Neuronal stem cell (in vitro differentiated cells): ENCODE results near the gene MAP3K3.

ENCODE experiments used
- DNase-seq: peaks from one replicate; pipeline ENCODE4 v3.0.0-alpha.2; 2013; ENCODE audit warnings: low spot score
- H2AFZ ChIP-seq: one replicate; pipeline ENCODE4 v1.6.1; 2013; ENCODE audit warnings: mild to moderate bottlenecking, low read length, inconsistent platforms
- H2AK5ac ChIP-seq: 2 replicates; pipeline ENCODE4 v1.6.1; 2013; ENCODE audit warnings: low read depth, mild to moderate bottlenecking, inconsistent platforms, low read length, moderate library complexity, mixed read lengths
- H2BK120ac ChIP-seq: 2 replicates; pipeline ENCODE4 v1.6.1; 2013; ENCODE audit warnings: low read depth, mild to moderate bottlenecking, inconsistent platforms, low read length, moderate library complexity, mixed read lengths
- H2BK12ac ChIP-seq: one replicate; pipeline ENCODE4 v1.6.1; 2013; ENCODE audit warnings: low read length, inconsistent platforms
- H2BK15ac ChIP-seq: 2 replicates; pipeline ENCODE4 v1.6.1; 2013; ENCODE audit warnings: mild to moderate bottlenecking, low read length, inconsistent platforms, mixed read lengths
- H2BK5ac ChIP-seq: one replicate; pipeline ENCODE4 v1.6.1; 2013; ENCODE audit warnings: inconsistent platforms, mild to moderate bottlenecking, low read length, moderate library complexity
- H3K14ac ChIP-seq: one replicate; pipeline ENCODE4 v1.6.1; 2013; ENCODE audit warnings: low read length, inconsistent platforms
- H3K18ac ChIP-seq: 2 replicates; pipeline ENCODE4 v1.6.1; 2013; ENCODE audit warnings: low read length, inconsistent platforms
- H3K23ac ChIP-seq: 2 replicates; pipeline ENCODE4 v1.6.1; 2013; ENCODE audit warnings: low read depth, mild to moderate bottlenecking, mixed read lengths, low read length, inconsistent platforms; ENCODE audit not compliant: poor library complexity
- H3K27ac ChIP-seq: replicated peaks from 3 replicates; pipeline ENCODE4 v1.5.1; 2013; ENCODE audit warnings: low read length, inconsistent platforms
- H3K27me3 ChIP-seq, 3 experiments: 2 replicates each; pipeline ENCODE4 v1.6.1; 2013; ENCODE audit warnings: low read length in 3 of 3, mild to moderate bottlenecking in 2 of 3, inconsistent platforms in 1 of 3, low read depth in 1 of 3, mixed read lengths in 1 of 3, moderate library complexity in 1 of 3; ENCODE audit not compliant: control insufficient read depth in 3 of 3, insufficient read depth in 3 of 3
- H3K36me3 ChIP-seq, 2 donors: replicated peaks in 1 of 2; 2 replicates each; pipeline ENCODE4 v1.6.1; 2013; ENCODE audit warnings: low read length in 2 of 2; ENCODE audit not compliant: control insufficient read depth in 2 of 2, insufficient read depth in 2 of 2
- H3K4ac ChIP-seq: 2 replicates; pipeline ENCODE4 v1.6.1; 2013; ENCODE audit warnings: inconsistent platforms, mild to moderate bottlenecking, low read length, moderate library complexity
- H3K4me1 ChIP-seq, 2 donors: 1 replicate in 1 of 2; 2 replicates in 1 of 2; pipeline ENCODE4 v1.6.1; 2013; ENCODE audit warnings: low read length in 2 of 2, low read depth in 1 of 2; ENCODE audit not compliant: control insufficient read depth in 2 of 2, insufficient read depth in 1 of 2
- H3K4me2 ChIP-seq: one replicate; pipeline ENCODE4 v1.6.1; 2013; ENCODE audit warnings: mild to moderate bottlenecking, low read length, inconsistent platforms; ENCODE audit not compliant: insufficient read depth, poor library complexity, severe bottlenecking
- H3K4me3 ChIP-seq, 2 donors: 2 replicates each; pipeline ENCODE4 v1.5.1; 2013; ENCODE audit warnings: low read length in 2 of 2, mild to moderate bottlenecking in 2 of 2, inconsistent platforms in 1 of 2, moderate library complexity in 1 of 2
- H3K79me1 ChIP-seq: one replicate; pipeline ENCODE4 v1.6.1; 2013; ENCODE audit warnings: low read depth, mild to moderate bottlenecking, inconsistent platforms, low read length, moderate library complexity
- H3K9ac ChIP-seq: one replicate; pipeline ENCODE4 v1.6.1; 2013; ENCODE audit warnings: mild to moderate bottlenecking, low read depth, low read length, inconsistent platforms; ENCODE audit not compliant: poor library complexity
- H3K9me3 ChIP-seq, 2 donors: replicated peaks in 1 of 2; 2 replicates each; pipeline versions ENCODE3 to v1.6.1; 2013; ENCODE audit warnings: low read length in 2 of 2, mild to moderate bottlenecking in 2 of 2, inconsistent platforms in 1 of 2, low read depth in 1 of 2, mixed read lengths in 1 of 2, moderate library complexity in 1 of 2; ENCODE audit not compliant: control insufficient read depth in 2 of 2, insufficient read depth in 1 of 2
- H4K8ac ChIP-seq: one replicate; pipeline ENCODE4 v1.6.1; 2013; ENCODE audit warnings: low read depth, mild to moderate bottlenecking, inconsistent platforms, low read length, moderate library complexity
- H4K91ac ChIP-seq: one replicate; pipeline ENCODE4 v1.6.1; 2013; ENCODE audit warnings: low read length, low read depth, mild to moderate bottlenecking, inconsistent platforms; ENCODE audit not compliant: poor library complexity
- WGBS, 2 donors: extraction: QIAGEN DNeasy Blood & Tissue Kit; methylation state at CpG; one replicate each; pipeline ENCODE4 v1.1.7; 2013; ENCODE audit warnings: missing lambda C conversion rate in 2 of 2, mixed read lengths in 1 of 2; ENCODE audit not compliant: insufficient read length in 2 of 2, insufficient replicate concordance in 1 of 2; ENCODE audit errors: extremely low coverage in 2 of 2; 5-methylcytosine and 5-hydroxymethylcytosine counted together

Gene MAP3K3

DNA sequence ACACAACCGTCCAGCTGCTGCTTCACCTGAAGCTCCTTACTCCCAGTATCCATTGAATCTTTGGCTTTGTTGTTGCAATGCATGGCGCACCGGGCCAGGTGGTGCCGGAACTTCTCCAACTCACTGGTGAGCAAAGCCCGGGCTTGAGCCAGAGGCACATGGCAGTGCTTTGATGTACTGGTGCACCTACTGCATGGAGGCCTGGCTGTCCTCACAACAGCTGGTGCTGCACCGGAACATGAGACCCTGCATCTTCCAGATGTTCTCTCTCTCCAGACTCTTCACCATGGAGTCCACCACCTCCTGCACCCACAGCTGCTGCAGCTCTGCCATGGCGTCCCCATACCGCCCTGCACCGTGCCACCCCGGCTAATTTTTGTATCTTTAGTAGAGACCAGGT, 11.4 kb upstream of the MAP3K3 start:
- no peak overlapping the region for H2BK120ac ChIP-seq
- no peak overlapping the region for H3K4ac ChIP-seq
- WGBS, 2 donors: no CpG with 5 or more reads among the region's 10 CpGs
- no peak overlapping the region for H2BK15ac ChIP-seq
- no peak overlapping the region for H3K4me3 ChIP-seq
- no peaks in the 10 kb centered on the region for H3K27me3 ChIP-seq
- no peak overlapping the region for H2AFZ ChIP-seq
- no peak overlapping the region for H2BK12ac ChIP-seq
- no peak overlapping the region for H2BK5ac ChIP-seq
- no peak overlapping the region for H3K4me2 ChIP-seq
- H3K23ac ChIP-seq: no peak overlapping the region
- no peak overlapping the region for H4K91ac ChIP-seq
- H4K8ac ChIP-seq: no peak overlapping the region
- H3K9ac ChIP-seq: no peak overlapping the region
- H3K4me1 ChIP-seq: no peaks in the 10 kb centered on the region
- H2AK5ac ChIP-seq: no peak overlapping the region
- no peak overlapping the region for H3K27ac ChIP-seq
- H3K18ac ChIP-seq: no peak overlapping the region
- H3K36me3 ChIP-seq: peaks cover 11 to 45% of the 10 kb centered on the region in 2 donors
- H3K79me1 ChIP-seq: no peaks in the 10 kb centered on the region
- no peak overlapping the region for H3K14ac ChIP-seq
- no peaks in the 10 kb centered on the region for H3K9me3 ChIP-seq
- DNase-seq: no peak

DNA sequence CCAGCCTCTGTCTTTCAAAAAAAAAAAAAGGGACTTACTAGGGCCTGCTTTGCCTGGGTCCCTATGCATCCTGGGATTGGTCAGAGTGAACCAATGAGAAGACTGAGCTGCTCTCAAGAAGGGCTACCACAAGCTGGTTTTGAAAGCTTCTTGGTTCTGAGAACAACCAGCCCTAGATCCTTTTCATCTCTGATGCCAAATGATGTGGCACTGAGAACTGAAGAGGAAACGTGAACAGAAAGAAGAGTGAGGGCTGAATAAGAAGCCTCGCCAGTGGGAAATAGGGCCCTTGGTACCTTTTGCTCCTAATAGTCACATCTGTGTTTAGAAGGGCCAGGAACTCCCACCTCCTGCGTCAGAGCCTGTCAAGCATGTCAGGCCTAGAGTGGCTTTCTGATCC, 10.9 kb upstream of the MAP3K3 start:
- Histone ChIP-seq H2BK120ac (no peak overlapping the region), H3K4me2 (no peak overlapping the region), H3K4me3 (no peak overlapping the region), H2BK5ac (no peak overlapping the region), H3K18ac (no peak overlapping the region), H3K9ac (no peak overlapping the region), H3K27ac (no peak overlapping the region), H4K91ac (no peak overlapping the region), H4K8ac (no peak overlapping the region), H3K79me1 (no peaks in the 10 kb centered on the region), H3K23ac (no peak overlapping the region), H3K27me3 (no peaks in the 10 kb centered on the region), H2AK5ac (no peak overlapping the region), H3K14ac (no peak overlapping the region), H2BK15ac (no peak overlapping the region), H3K4me1 (no peaks in the 10 kb centered on the region), H3K4ac (no peak overlapping the region), H3K36me3 (peaks cover 9 to 40% of the 10 kb centered on the region in 2 donors), H2BK12ac (no peak overlapping the region), H3K9me3 (no peaks in the 10 kb centered on the region), H2AFZ (no peak overlapping the region)
- no CpG with 5 or more reads among the region's 3 CpGs for WGBS, 2 donors
- DNase-seq: no peak

DNA sequence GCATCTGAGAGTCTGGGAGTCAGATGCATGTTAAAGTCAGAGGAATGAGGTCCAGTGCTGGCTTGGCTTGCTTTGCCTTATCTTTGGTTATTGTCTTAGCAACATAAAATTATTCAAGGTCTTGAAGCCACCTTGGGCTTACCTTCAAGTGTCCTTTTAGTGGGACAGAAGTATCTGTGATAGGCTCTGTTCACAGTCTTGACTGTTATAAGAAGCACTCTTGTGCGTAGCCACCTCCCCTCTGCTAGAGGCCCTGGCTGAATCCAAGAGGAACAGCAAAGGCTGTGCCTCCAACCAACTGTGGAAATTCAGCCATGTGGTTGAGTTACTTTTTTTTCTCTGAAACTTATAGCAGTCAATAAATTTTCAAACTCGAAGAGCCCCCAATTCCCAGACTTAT, 8.6 kb upstream of the MAP3K3 start:
- H2BK120ac ChIP-seq: no peak overlapping the region
- H2AFZ ChIP-seq: no peak overlapping the region
- H3K23ac ChIP-seq: no peak overlapping the region
- no peak overlapping the region for H2AK5ac ChIP-seq
- DNase-seq: no peak
- H3K36me3 ChIP-seq: peaks cover under 1 to 16% of the 10 kb centered on the region in 2 donors
- H3K18ac ChIP-seq: no peak overlapping the region
- H3K27ac ChIP-seq: no peak overlapping the region
- H3K9ac ChIP-seq: no peak overlapping the region
- no peak overlapping the region for H3K4me2 ChIP-seq
- H2BK5ac ChIP-seq: no peak overlapping the region
- no peak overlapping the region for H3K14ac ChIP-seq
- H4K8ac ChIP-seq: no peak overlapping the region
- no peak overlapping the region for H2BK15ac ChIP-seq
- H3K79me1 ChIP-seq: no peaks in the 10 kb centered on the region
- no peak overlapping the region for H3K4ac ChIP-seq
- H3K4me3 ChIP-seq: no peak overlapping the region
- no peaks in the 10 kb centered on the region for H3K9me3 ChIP-seq
- H2BK12ac ChIP-seq: no peak overlapping the region
- no peak overlapping the region for H4K91ac ChIP-seq
- no peaks in the 10 kb centered on the region for H3K27me3 ChIP-seq
- H3K4me1 ChIP-seq: no peaks in the 10 kb centered on the region
- no CpG with 5 or more reads among the region's 2 CpGs for WGBS, 2 donors

DNA sequence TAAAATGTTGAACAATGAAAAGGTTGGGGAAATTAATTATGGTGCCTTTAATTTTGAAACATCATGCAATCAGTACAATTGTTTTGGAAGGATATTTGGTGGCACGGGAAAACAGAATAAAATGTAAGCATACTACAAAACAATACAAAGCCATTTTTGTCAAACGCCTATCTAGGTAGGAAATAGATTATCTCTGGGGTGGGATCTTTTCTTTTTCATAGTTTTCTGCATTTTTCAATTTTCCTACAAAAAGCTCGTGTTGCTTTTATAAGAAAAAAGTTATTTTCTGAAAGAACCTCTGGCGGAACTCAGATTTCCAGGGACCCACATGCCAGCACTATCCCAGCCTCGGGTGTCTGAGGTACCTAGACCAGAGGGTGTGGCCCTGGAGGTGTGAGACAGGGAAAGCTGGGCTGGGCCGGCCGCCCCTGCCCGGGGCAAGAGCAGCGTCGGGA, 961 bp upstream of the MAP3K3 start:
- H2BK12ac ChIP-seq: no peak overlapping the region
- peak overlapping the region; percentile 99 for H3K23ac ChIP-seq
- no peak overlapping the region for H3K4ac ChIP-seq
- H3K79me1 ChIP-seq: peaks cover 4% of the 10 kb centered on the region
- H3K4me2 ChIP-seq: peak overlapping the region; percentile 77
- H2BK5ac ChIP-seq: no peak overlapping the region
- peak overlapping the region; percentile 97 for H3K18ac ChIP-seq
- peak overlapping the region; percentile 84 for H3K14ac ChIP-seq
- H2BK15ac ChIP-seq: peak overlapping the region; percentile 87
- H3K9me3 ChIP-seq: no peaks in the 10 kb centered on the region
- no peak overlapping the region for H4K91ac ChIP-seq
- peak overlapping the region; percentile 89 for H3K27ac ChIP-seq
- no CpG with 5 or more reads among the region's 10 CpGs for WGBS, 2 donors
- H3K27me3 ChIP-seq: no peaks in the 10 kb centered on the region
- no peaks in the 10 kb centered on the region for H3K36me3 ChIP-seq
- DNase-seq: no peak
- H2AFZ ChIP-seq: peak overlapping the region; percentile 92
- H3K9ac ChIP-seq: peak overlapping the region; percentile 92
- H2BK120ac ChIP-seq: peak overlapping the region; percentile 91
- peak overlapping the region; percentile 56 for H2AK5ac ChIP-seq
- H3K4me3 ChIP-seq: peak overlapping the region; percentile 59 to 81
- peaks cover 2 to 17% of the 10 kb centered on the region in 2 donors for H3K4me1 ChIP-seq
- H4K8ac ChIP-seq: no peak overlapping the region
